Stimulated activated CD8-positive, alpha-beta memory T cell treated with anti-CD3 and anti-CD28 coated beads, Interleukin-2, amount 100 ng/mL, for 1 hour (primary cell): ENCODE data around the gene PSMD12.
"Not testable (repeated sequence)": the region's sequence is repeated elsewhere in the genome, so short reads cannot be mapped to it uniquely, and the experiment has no call there.

ENCODE experiments used
- DNase-seq, 2 donors: peaks; one replicate each; pipeline ENCODE4 v3.0.0-alpha.2; 2020; ENCODE audit warnings: low read depth in 2 of 2

PSMD12 gene

DNA sequence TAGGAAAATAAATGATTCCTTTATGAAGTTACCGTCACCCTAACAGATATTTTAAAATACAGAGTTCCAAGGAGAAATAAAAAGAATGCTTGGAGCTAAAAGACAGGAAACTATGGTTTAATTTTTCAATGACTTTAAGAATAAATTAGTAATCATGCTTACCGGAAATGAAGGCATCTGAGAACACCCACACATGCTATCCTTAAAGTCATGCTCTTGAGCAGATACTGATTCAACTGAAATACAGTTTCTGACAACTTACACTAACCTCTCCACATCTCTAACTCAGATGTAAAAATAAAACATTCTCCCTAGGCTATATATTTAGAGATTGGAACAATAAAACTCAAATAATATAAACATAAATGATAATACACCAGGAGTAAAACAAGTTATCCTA, 7.8 kb downstream of the PSMD12 start:
- no peak for DNase-seq

DNA sequence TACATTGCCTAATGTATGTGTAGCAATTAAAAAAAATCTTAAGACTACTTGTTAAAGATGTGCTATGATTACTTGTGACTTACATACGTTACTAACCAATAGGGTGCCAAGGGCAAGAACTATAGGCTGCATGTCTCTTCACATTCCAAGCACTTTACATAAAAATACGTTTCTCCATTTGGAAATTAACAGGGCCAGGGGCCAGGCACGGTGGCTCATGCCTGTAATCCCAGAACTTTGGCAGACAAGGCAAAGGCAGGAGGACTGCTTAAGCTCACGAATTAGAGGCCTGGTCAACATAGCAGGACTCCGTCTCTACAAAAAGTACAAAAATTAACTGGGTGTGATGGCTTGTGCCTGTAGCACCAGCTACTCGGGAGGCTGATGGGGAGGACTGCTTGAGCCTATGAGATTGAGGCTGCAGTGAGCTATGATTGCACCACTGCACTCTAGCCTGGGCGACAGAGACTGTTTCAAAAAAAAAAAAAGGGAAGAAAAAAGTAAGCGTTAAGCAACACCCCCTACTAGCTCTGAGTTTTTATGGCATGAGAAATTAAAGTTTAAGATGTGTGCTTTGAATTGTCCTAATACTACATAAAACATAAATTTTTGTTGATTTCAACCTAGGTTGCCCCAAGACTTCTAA, 12.3 kb downstream of the PSMD12 start:
- no peak for DNase-seq

DNA sequence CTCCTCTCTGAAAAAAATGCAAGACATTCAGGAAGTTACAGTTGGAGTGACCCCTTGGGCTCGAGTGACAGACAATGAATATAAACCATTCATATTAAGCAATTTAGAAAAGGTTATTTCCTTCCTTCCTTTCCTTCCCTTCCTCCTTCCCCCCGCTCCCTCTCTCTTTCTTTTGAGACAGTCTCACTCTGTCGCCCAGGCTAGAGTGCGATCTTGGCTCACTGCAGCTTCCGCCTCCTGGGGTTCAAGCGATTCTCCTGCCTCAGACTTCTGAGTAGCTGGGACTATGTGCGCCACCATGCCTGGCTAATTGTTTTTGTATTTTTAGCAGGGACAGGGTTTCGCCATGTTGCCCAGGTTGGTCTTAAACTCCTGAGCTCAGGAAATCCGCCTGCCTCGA, 13.2 kb downstream of the PSMD12 start:
- no peak for DNase-seq

DNA sequence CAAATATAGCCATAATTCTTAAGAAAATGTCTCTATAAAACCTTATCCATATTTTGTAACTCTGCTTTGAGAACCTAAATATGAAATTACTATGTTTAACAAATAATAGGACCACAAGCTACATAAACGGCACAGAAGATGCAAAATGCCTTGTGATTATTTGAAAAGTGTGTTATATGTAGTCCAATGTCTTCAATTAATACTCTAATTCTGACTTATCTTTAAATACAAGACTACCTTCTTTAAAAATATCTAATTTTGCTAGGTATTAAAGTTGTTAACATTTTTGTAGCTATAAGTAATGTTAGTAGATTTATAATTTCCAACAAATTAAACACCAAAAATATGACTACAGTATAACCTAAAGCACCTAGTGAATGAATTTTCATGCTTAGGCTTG, 17.0 kb downstream of the PSMD12 start:
- DNase-seq = no peak

DNA sequence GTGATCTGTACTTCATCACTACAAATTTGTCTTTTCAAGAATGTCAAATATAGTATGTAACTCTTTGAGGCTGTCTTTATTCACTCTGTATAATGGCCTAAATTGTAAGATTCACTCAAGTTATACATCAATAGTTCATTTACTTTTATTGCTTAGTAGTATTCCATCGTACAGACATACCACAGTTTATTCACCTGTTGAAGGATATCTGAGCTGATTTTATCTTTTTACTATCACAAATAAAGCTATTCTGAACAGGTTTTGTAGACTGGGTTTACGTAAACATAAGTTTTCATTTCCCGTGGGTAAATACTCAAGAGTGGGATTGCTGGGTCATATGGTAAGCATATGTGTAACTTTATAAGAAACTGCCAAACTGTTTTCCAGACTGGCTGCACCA, 18.6 kb downstream of the PSMD12 start:
- DNase-seq = no peak

DNA sequence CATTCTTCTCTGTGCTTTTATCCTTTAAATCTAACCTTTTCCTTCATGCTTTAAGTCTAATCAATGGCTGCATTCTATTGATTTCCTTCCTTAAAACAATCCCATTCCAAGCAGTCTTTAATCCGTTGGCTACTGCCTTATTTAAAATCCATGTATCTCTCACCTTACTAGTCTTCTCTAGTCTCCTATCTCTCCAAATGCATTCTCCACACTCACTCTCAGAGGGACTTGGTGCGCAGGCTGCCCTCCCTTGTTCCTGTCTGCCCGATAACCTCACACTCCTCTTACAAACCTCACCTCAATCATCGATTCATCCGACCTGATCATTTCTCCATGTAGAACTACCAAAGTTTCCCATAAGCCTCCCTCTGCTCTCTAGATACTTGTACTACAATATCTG, 23.1 kb downstream of the PSMD12 start:
- DNase-seq = no peak

DNA sequence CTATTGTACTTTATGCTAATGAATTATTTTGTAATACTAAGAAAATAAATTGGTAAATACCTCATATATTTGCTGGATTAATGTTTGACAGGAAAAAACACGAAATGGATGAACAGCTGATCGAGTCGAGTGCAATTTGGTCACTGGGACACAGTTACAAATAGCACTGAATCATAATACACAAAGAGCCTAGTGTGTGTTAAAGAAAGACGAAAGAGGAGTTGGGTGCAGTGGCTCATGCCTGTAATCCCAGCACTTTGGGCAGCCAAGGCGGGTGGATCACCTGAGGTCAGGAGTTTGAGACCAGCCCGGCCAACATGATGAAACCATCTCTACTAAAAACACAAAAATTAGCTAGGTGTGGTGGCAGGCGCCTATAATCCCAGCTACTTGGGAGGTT, 28.0 kb downstream of the PSMD12 start:
- not testable (repeated sequence) for DNase-seq

DNA sequence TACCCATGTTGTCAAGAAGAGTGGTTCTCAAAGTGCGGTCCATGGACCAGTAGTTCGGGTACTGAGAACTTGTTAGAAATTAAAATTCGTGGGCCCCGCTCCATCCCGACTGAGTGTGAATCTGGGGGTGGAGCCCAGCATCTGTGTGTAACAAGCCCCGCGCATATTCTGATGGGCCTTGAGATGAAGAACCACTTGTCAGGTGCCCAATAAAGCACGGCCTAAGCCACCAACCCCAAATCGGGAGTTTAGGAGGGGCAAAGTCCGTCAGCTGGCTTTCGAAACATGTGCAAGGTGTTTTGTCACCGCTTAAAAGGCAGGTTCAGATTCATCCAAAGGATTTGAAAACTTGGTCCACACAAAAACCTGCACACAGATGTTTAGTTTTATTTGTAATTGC, 29.5 kb downstream of the PSMD12 start:
- no peak for DNase-seq

DNA sequence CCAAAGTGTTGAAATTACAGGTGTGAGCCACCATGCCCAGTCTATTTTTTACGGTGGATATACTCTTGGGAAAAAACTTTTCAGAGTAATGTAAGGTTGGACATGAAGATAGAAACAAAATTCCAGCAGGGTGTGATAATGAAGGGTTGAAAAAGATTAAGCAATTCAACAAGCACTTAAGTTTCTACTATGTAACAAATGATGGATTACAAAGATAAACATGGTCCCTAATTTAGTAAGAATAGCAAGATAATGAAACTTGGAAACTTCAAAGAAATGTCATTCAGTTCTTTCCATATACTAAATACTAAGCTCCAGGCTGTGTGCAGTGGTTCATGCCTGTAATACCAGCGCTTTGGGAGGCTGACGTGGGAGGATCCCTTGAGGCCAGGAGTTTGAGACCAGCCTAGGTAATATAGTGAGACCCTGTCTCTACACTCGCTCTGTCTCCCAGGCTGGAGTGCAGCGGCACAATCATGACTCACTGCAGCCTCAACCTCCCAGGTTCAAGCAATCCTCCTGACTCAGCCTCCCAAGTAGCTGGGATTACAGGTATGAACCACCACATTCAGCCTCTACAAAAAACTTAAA, 31.0 kb downstream of the PSMD12 start:
- DNase-seq = no peak

DNA sequence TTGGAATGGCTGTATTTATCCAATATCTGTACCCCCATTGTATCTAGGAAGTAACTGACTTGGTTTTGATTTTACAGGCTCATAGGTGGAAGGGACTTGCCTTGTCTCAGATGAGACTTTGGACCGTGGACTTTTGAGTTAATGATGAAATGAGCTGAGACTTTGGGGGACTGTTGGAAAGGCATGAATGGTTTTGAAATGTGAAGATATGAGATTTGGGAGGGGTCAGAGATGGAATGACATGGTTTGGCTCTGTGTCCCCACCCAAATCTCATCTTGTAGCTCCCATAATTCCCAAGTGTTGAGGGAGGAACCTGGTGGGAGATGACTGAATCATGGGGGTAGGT, 34.2 kb downstream of the PSMD12 start:
- DNase-seq = not testable (repeated sequence)

DNA sequence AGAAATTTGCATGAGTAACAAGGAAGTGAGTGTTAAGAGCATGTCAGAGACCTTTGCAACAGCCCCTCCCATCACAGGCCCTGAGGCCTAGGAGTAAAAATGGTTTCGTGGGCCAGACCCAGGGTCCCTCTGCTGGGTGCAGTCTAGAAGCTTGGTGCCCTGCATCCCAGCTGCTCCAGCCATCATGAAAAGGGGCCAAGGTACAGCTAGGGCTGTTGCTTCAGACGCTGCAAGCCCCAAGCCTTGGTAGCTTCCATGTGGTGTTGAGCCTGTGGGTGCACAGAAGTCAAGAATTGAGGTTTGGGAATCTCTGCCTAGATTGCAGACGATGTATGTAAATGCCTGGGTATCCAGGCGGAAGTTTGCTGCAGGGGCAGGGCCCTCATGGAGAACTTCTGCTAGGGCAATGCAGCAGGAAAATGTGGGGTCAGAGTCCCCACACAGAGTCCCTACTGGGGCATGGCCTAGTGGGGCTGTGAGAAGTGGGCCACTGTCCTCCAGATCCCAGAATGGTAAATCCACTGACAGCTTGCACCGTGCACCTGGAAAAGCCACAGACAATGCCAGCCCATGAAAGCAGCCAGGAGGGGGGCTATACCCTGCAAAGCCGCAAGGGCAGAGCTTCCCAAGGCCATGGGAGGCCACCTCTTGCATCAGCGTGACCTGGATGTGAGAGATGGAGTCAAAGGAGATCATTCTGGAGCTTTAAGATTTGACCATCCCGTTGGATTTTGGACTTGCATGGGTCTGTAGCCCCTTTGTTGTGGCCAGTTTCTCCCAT, 34.8 kb downstream of the PSMD12 start:
- not testable (repeated sequence) for DNase-seq

DNA sequence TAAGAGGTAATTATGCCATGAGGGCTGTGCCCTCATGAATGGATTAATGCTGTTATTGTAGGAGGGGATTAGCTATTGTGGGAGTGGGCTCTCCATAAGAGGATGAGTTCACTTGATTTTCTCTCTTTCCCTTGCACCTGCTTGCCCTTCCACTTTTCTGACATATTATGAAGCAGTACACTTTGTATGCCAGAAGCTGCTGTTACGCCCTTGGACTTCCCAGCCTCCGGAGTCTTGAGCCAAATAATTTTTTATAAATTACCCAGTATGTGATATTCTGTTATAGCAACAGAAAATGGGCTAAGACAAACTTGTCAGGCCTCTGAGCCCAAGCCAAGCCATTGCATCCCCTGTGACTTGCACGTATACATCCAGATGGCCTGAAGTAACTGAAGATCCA, 38.4 kb downstream of the PSMD12 start:
- no peak for DNase-seq

DNA sequence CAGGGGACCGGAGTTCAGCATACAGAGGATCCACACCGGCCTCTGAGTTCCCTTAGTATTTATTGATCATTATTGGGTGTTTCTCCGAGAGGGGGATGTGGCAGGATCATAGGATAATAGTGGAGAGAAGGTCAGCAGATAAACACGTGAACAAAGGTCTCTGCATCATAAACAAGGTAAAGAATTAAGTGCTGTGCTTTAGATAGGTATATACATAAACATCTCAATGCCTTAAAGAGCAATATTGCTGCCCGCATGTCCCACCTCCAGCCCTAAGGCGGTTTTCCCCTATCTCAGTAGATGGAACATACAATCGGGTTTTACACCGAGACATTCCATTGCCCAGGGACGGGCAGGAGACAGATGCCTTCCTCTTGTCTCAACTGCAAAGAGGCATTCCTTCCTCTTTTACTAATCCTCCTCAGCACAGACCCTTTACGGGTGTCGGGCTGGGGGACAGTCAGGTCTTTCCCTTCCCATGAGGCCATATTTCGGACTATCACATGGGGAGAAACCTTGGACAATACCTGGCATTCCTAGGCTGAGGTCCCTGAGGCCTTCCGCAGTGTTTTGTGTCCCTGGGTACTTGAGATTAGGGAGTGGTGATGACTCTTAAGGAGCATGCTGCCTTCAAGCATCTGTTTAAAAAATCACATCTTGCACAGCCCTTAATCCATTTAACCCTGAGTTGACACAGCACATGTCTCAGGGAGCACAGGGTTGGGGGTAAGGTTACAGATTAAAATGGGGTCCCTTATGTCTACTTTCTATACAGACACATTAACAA, 39.2 kb downstream of the PSMD12 start:
- not testable (repeated sequence) for DNase-seq

DNA sequence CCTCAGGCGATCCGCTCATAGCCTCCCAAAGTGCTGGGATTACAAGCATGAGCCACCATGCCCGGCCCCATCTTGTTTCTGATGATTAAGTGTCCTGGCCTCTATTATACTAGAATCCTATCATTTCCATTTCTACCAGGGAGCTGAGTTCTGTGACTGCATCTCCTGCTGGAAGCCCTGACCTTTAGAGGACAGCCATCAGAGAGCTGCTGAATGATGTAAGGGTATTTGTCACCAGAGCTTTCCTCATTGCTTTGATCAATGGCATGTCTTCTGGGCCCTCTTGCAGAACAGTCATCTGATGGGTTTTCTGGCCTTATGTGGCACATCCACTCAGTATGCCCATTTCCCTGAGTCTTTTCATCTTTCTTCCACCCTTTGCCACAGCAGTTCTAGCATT, 39.9 kb downstream of the PSMD12 start:
- DNase-seq = no peak

DNA sequence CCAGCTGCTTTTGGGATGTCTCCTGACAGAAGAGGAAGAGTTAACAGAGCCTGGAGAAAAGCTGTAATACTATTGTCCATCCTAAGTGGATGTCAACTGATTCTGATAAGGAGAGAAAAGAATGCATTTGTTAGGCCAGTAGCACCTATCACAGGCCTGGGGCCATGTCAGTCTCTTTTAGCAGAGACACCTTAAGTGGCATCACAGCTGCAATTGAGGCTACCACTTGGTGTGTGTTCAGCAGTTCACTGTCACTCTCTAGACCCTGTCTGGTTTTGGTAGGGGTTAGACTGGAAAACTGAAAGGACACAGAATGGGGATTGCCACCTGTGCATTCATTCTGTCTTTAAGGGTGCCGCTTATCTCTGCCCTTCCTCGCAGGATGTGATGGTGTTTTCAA, 42.0 kb downstream of the PSMD12 start:
- no peak for DNase-seq

DNA sequence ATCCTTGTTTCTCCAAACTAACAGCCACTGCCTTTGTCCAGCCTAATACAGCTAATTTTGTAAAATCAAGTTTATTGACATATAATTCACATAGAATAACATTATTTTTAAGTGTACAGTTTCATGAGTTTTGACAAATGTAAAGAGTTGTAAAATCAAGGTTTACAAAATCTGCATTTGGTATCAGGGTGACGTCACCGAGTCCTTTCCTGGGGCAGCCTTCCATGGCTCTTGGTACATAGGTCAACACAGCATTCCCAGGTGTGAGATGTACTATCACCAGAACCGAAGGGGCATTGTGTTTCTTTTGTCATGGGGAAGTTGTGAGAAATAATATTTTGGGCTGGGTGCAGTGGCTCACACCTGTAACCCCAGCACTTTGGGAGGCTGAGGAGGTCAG, 42.9 kb downstream of the PSMD12 start:
- DNase-seq = no peak

DNA sequence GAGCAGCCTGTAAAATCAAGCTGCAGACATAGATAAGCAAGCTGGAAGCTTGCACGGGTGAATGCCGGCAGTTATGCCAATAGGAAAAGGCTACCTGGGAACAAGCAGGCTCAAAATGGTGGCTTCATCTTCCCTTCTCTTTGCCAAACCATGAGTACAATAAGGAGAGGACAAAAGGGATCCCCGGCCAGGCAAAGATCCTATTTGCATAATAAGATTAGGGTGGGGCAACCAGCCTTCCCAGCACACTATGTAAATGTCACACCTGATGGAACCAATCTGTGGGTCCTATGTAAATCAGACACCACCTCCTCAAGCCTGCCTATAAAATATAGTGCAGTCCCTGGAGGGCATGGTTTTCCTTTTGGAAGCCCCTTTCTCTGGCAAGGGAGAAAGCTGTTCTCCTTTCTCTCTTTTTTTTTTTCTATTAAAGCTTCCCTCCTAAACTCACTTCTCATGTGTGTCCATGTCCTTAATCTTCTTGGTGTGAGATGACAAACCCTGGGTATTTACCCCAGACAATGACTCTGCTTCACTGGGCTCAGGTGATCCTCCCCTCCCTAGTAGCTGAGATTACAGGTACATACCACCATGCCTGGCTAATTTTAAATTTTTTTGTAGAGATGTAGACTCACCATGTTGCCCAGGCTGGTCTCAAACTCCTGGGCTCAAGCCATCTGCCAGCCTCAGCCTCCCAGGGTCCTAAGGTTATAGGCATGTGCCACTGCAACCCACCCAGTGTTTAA, 44.2 kb downstream of the PSMD12 start:
- DNase-seq = no peak

DNA sequence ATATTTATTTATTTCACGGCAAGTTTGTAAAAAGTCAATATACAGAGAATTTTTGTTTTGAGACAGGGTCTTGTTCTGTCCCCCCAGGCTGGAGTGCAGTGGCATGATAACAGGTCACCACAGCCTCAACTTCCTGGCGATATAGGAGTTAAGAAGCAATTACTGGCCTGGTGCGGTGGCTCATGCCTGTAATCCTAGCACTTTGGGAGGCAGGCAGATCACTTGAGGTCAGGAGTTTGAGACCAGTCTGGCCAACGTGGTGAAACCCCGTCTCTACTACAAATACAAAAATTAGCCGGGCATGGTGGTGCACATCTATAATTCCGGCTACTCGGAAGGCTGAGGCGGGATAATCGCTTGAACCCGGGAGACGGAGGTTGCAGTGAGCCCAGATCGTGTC, 44.9 kb downstream of the PSMD12 start:
- DNase-seq = not testable (repeated sequence)

DNA sequence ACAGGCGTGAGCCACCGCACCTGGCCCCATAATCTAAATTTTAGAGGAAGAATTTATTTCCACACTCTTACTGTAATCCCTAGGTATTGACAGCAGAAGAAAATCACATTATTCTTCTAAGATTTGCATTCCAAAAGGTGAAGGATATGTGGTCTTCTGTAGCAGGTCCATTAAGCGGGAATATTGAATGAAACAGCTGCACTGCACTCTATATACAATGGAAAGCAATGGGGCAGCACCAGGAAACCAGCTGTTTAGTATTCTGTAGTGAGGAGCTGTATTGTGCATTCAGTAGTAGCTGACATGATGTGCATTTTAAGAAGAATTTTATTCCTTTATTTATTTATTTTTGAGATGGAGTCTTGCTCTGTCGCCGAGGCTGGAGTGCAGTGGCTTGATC, 49.6 kb downstream of the PSMD12 start:
- DNase-seq = no peak

DNA sequence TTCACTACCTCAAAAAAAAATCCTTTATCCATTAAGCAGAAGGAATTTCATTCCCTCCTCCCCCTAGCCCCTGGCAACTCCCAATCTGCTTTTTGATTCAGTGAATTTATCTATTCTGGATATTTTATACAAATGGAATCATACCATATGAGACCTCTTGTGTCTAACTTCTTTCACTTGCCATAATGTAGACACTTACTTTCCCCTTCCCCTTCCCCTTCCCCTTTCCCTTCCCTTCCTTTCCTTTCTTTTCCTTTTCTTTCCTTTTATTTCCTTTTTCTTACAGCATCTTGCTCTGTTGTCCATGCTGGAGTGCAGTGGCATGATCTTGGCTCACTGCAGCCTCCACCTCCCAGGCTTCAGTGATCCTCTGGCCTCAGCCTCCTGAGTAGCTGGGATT, 50.5 kb downstream of the PSMD12 start:
- DNase-seq = no peak

DNA sequence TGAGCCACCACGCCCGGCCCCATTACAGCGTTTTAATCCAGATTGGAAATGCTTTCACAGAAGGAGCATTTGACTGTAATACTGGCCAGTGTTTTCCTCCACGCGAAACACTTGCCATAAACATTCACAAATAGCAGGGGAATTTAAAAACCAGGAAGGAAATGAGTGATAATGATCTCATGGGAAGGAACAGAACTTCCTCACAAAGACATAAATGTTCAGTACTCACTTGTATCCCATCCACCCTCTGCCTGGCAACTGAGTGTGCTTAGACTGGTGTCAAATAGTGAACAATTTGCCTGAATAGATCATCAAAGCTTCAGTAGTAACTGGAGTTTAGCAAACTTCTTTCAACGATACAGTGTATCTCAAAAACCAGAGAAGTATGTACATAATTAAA, 54.1 kb downstream of the PSMD12 start:
- DNase-seq = no peak

DNA sequence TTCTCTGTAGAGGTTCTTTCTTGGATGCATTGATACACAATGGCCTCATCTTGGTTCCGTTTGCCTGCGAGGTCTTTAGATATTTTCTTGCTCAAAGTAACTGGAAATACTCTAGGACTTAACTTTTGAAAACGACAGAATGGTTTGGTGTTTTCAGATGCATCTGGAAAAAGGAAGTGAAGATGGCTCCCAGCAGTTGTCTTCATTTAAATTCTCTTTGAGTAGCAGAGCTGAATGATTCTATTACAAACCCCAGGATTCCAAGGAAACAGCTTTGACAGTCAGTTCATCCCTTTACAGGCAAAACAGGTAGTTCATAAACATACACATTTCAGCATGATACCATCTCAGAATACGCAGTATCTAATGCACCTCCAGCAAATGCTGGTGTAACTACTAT, 54.8 kb downstream of the PSMD12 start:
- DNase-seq = no peak
